Naive B cell (primary cell): ENCODE data around the gene RANBP3L. TPM values are rescaled to one million over a fixed set of nuclear protein-coding genes. Genes with fewer than 3 reads are reported as not detected.
A peak's percentile ranks its signal among the peaks of the same experiment; 100 is the strongest.

Experiments used
- ATAC-seq, 2 donors: fragments of 150-1000 bp; cut with Tn5 transposase; 2 replicates each; pipeline ENCODE4 v1.10.0; 2021; ENCODE audit warnings: low read depth in 2 of 2, mild to moderate bottlenecking in 2 of 2, moderate library complexity in 2 of 2
- DNase-seq: peaks from one replicate; pipeline ENCODE4 v3.0.0; 2022
- H3K27ac Mint-ChIP-seq, 6 donors: one replicate each; pipeline ENCODE4 v1.8.0; 2020 to 2022; ENCODE audit warnings: mild to moderate bottlenecking in 6 of 6, mixed read lengths in 6 of 6, moderate library complexity in 5 of 6, inconsistent platforms in 2 of 6
- H3K27me3 Mint-ChIP-seq, 3 donors: one replicate each; pipeline ENCODE4 v1.8.0; 2021 to 2022; ENCODE audit warnings: mixed read lengths in 3 of 3, mild to moderate bottlenecking in 1 of 3
- H3K36me3 Mint-ChIP-seq, 2 donors: one replicate each; pipeline ENCODE4 v1.8.0; 2020 to 2022; ENCODE audit warnings: mixed read lengths in 2 of 2, inconsistent platforms in 1 of 2, mild to moderate bottlenecking in 1 of 2
- H3K4me1 Mint-ChIP-seq, 3 donors: one replicate each; pipeline ENCODE4 v1.8.0; 2020 to 2022; ENCODE audit warnings: mixed read lengths in 3 of 3, inconsistent platforms in 1 of 3, mild to moderate bottlenecking in 1 of 3, moderate library complexity in 1 of 3
- H3K4me3 Mint-ChIP-seq, 8 donors: one replicate each; pipeline ENCODE4 v1.8.0; 2020 to 2022; ENCODE audit warnings: mild to moderate bottlenecking in 8 of 8, mixed read lengths in 8 of 8, moderate library complexity in 8 of 8, inconsistent platforms in 2 of 8
- H3K9me3 Mint-ChIP-seq, 7 donors: one replicate each; pipeline ENCODE4 v1.8.0; 2020 to 2022; ENCODE audit warnings: mixed read lengths in 7 of 7, mild to moderate bottlenecking in 5 of 7, inconsistent platforms in 2 of 7, moderate library complexity in 1 of 7
- polyA plus RNA-seq, 6 donors: library from polyadenylated mRNA; unstranded; fragments of 300-500 nt; fragmentation: Illumina TruSeq; gene quantifications; one replicate each; pipeline ENCODE4 v1.2.3, GENCODE V29; 2021; ENCODE audit warnings: low read depth in 6 of 6

RANBP3L gene
- polyA plus RNA-seq, 6 donors from 2014 or later = not detected

DNA sequence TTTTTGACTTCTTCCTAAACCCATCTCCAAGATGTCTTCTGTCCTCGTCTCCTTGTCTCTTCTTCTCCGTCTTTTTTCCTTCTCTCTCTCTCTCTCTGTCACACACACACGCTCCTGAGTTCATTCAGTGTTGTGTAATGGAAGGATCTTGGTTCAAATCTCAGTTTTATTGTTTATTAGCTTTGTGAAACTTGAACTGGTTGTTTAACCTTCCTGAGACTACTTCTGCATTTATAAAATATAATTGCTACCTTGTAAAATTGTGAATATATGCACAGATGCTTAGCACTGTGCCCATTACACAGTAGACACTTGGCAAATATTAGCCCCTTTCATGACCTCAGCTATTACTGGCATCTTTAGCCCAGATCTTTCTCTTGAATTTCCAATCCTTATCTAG, 57.6 kb downstream of the RANBP3L start:
- DNase-seq (no peak), ATAC-seq (no peak)
- peak overlapping the region in 3 of 6 donors; percentile 1 to 23 (median 6) for H3K27ac Mint-ChIP-seq
- H3K4me1 Mint-ChIP-seq = peaks cover 20 to 32% (median 24%) of the 10 kb centered on the region in 3 donors
- H3K4me3 Mint-ChIP-seq = peak overlapping the region; percentile 4 to 97 (median 72)
- no peaks in the 10 kb centered on the region for H3K36me3 Mint-ChIP-seq
- no peaks in the 10 kb centered on the region for H3K27me3 Mint-ChIP-seq
- no peaks in the 10 kb centered on the region for H3K9me3 Mint-ChIP-seq

DNA sequence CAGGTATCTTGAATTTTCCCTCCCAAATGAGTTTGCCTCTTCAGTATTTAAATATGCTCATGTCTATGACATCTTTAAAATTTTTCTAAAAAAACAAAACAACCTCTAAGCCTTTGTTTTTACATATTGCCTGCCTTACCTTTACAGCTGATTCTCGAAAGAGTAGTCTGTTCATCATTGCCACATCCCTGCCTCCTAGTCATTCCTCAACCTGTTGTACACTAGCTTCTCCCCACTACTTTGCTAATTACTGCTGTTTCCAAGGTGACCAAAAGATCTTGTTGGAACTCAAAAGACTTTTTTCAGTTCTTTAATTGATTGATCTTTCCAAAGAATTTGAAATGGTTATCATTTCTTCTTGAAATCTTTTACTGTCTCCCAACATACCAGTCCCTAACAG, 58.0 kb downstream of the RANBP3L start:
- H3K4me3 Mint-ChIP-seq = peak overlapping the region; percentile 4 to 97 (median 72)
- no peaks in the 10 kb centered on the region for H3K27me3 Mint-ChIP-seq
- H3K9me3 Mint-ChIP-seq = no peaks in the 10 kb centered on the region
- no peaks in the 10 kb centered on the region for H3K36me3 Mint-ChIP-seq
- peaks cover 24 to 36% (median 27%) of the 10 kb centered on the region in 3 donors for H3K4me1 Mint-ChIP-seq
- DNase-seq (no peak), ATAC-seq (no peak)
- H3K27ac Mint-ChIP-seq = peak overlapping the region in 4 of 6 donors; percentile 6 to 95 (median 16)

DNA sequence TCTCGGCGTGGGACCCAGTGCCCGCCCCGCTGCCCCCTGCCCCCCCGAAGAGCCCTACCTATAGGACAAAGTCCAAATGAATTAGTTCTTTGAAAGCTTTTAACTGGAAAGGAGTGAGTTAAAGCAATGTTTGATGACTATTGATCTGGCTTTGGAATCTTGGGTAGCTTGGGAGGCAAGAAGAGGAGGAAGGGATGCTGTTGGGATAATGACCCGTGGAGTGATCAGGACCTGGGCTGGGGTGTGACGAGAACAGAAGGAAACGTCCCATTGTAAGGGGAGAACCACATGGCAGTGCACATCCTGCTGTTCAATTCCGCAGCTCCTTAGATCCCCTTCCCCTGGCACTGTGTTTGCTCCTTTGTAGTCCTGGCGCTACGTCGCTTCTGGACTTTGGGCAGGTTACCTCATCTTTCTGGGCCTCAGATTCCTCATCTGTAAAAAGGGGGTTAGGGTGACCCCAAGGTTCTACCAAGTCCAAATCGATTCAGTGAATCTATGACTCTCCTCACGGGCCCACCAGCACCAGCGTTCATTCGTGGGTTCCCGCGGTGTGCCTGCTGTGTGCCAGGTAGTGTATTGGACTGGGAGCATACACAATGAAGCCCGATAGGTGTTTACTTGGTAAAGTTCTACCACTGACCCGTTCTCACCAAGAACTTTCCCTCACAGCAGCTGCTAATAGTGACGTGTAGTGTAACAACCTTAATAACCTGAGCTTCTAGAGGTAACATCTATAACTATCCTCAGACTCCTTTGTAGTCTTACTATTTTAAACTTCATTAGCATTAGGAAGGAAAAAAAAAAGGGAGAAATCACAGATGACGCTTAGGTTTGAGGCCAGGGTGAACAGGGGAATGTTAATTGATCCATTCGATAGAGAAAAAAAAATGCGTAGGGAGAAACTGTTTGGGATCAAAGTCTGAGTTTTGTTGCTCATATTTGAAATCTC, 58.9 kb downstream of the RANBP3L start:
- no peaks in the 10 kb centered on the region for H3K9me3 Mint-ChIP-seq
- ATAC-seq (no peak), DNase-seq (peak; percentile 11)
- peak overlapping the region in 5 of 6 donors; percentile 91 to 97 (median 95) for H3K27ac Mint-ChIP-seq
- no peaks in the 10 kb centered on the region for H3K27me3 Mint-ChIP-seq
- peaks cover 24 to 36% (median 27%) of the 10 kb centered on the region in 3 donors for H3K4me1 Mint-ChIP-seq
- H3K4me3 Mint-ChIP-seq = peak overlapping the region; percentile 85 to 97 (median 94)
- no peaks in the 10 kb centered on the region for H3K36me3 Mint-ChIP-seq

- Mint-ChIP-seq H3K36me3 (no peaks in the 10 kb centered on the region), H3K27ac (peak within 1 kb of the TSS; percentile 91 to 97 (median 95)), H3K27me3 (no peaks in the 10 kb centered on the region), H3K9me3 (no peaks in the 10 kb centered on the region), H3K4me3 (peak within 1 kb of the TSS; percentile 85 to 97 (median 94)), H3K4me1 (peaks cover 24 to 44% (median 27%) of the 10 kb centered on the region in 3 donors)
- ATAC-seq (peak; percentile 80), DNase-seq (peak; percentile 94)
These were observed 59.8 kb downstream of the RANBP3L start, which contains the start of gene NADK2 for GRCh38 chr5:36241631-36242533. Gene NADK2, minus strand, starts transcription at chr5:36241925. Its CDS starts 127 bp downstream, at chr5:36241798.

- Mint-ChIP-seq H3K9me3 (peaks cover 0 to 1% (median 0%) of the 10 kb centered on the region in 7 donors), H3K4me1 (peaks cover 32 to 52% (median 33%) of the 10 kb centered on the region in 3 donors), H3K4me3 (peak overlapping the region; percentile 83 to 93 (median 88)), H3K36me3 (no peaks in the 10 kb centered on the region), H3K27ac (peak overlapping the region; percentile 75 to 95 (median 90)), H3K27me3 (no peaks in the 10 kb centered on the region)
- DNase-seq (peak; percentile 37), ATAC-seq (no peak)
These were observed 60.7 kb downstream of the RANBP3L start for GRCh38 chr5:36240779-36241630.

GRCh38 chr5:36239370-36240293, 62.1 kb downstream of the RANBP3L start:
- Mint-ChIP-seq H3K27me3 (no peaks in the 10 kb centered on the region), H3K4me1 (peaks cover 32 to 52% (median 33%) of the 10 kb centered on the region in 3 donors), H3K4me3 (peak overlapping the region in 6 of 8 donors; percentile 84 to 93 (median 88)), H3K9me3 (peaks cover 0 to 1% (median 0%) of the 10 kb centered on the region in 7 donors), H3K27ac (peak overlapping the region in 5 of 6 donors; percentile 75 to 97 (median 94)), H3K36me3 (no peaks in the 10 kb centered on the region)
- ATAC-seq (no peak), DNase-seq (no peak)

DNA sequence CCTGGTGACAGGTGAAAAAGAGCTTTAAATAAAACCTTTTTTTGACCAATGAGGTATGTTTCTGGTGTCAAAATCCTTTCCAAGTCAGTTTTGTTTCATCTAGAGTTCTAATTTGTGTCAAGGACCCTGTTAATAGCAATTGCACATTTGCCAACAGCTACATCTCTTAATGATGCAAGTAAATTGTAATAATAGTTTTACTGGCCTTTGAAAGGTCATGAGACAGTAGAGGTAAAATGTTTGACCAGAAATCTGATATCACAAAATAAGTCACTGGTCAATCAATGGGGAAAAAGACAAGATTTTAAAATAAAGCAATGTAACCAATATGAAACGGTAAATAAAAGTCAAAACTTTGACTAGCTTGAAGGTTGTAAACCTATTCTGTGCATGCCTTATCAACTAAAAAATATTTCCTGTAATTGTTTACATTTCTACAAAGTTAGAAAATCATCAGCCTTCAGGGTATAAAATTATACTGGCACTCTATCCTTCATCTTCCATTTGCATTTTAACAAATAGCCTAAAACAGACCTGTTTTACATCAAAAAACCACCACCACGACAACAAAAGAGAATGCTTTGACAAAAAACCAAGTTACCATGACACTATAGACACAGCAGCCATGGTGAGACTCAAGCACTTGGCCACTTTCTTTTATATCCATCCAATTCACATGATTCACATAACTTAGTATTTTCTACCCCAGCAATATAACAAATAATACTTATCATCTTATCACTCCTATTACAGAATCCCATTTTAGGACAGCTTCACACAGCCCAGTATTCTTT, 63.0 kb downstream of the RANBP3L start:
- peak overlapping the region in 3 of 6 donors; percentile 9 to 11 (median 11) for H3K27ac Mint-ChIP-seq
- peak overlapping the region in 2 of 8 donors; percentile 7 to 84 for H3K4me3 Mint-ChIP-seq
- no peaks in the 10 kb centered on the region for H3K27me3 Mint-ChIP-seq
- H3K36me3 Mint-ChIP-seq = no peaks in the 10 kb centered on the region
- DNase-seq (no peak), ATAC-seq (no peak)
- H3K4me1 Mint-ChIP-seq = peaks cover 28 to 49% (median 32%) of the 10 kb centered on the region in 3 donors
- H3K9me3 Mint-ChIP-seq = peaks cover 0 to 1% (median 0%) of the 10 kb centered on the region in 7 donors

- H3K4me3 Mint-ChIP-seq = peak overlapping the region in 1 of 8 donors; percentile 84
- H3K4me1 Mint-ChIP-seq = peaks cover 28 to 41% (median 28%) of the 10 kb centered on the region in 3 donors
- no peak for ATAC-seq
- no peaks in the 10 kb centered on the region for H3K27me3 Mint-ChIP-seq
- H3K27ac Mint-ChIP-seq = no peak overlapping the region
- H3K9me3 Mint-ChIP-seq = peaks cover 0 to 1% (median 0%) of the 10 kb centered on the region in 7 donors
- no peak for DNase-seq
- no peaks in the 10 kb centered on the region for H3K36me3 Mint-ChIP-seq
These were observed 64.0 kb downstream of the RANBP3L start for GRCh38 chr5:36237751-36238150.

GRCh38 chr5:36236801-36237200, 64.9 kb downstream of the RANBP3L start:
- H3K27me3 Mint-ChIP-seq = no peaks in the 10 kb centered on the region
- H3K27ac Mint-ChIP-seq = peak overlapping the region in 3 of 6 donors; percentile 14 to 76 (median 48)
- peaks cover 19 to 35% (median 20%) of the 10 kb centered on the region in 3 donors for H3K4me1 Mint-ChIP-seq
- peaks cover 0 to 1% (median 0%) of the 10 kb centered on the region in 7 donors for H3K9me3 Mint-ChIP-seq
- peak overlapping the region in 3 of 8 donors; percentile 33 to 72 (median 34) for H3K4me3 Mint-ChIP-seq
- H3K36me3 Mint-ChIP-seq = no peaks in the 10 kb centered on the region
- ATAC-seq = no peak
- no peak for DNase-seq

- H3K4me1 Mint-ChIP-seq = peaks cover 6 to 17% (median 13%) of the 10 kb centered on the region in 3 donors
- no peak for ATAC-seq
- H3K36me3 Mint-ChIP-seq = no peaks in the 10 kb centered on the region
- no peaks in the 10 kb centered on the region for H3K27me3 Mint-ChIP-seq
- H3K27ac Mint-ChIP-seq = no peak overlapping the region
- DNase-seq = no peak
- no peak overlapping the region for H3K4me3 Mint-ChIP-seq
- H3K9me3 Mint-ChIP-seq = peaks cover 0 to 1% (median 0%) of the 10 kb centered on the region in 7 donors
These were observed 69.2 kb downstream of the RANBP3L start for GRCh38 chr5:36232533-36232932.
